GM12878 (cell line): ENCODE measurements around the gene OR2AG2. TPM values are rescaled to one million over a fixed set of nuclear protein-coding genes. Genes with fewer than 3 reads are reported as not detected.

Experiments
- ATAC-seq: fragments of 200-7000 bp; cut with Tn5 transposase; 3 replicates; pipeline ENCODE4 v1.9.1; 2020; ENCODE audit warnings: mild to moderate bottlenecking, moderate library complexity
- BruUV-seq: library from RNA; stranded (reverse); fragments of 400-500 nt; replicated peaks from 2 replicates; lab custom pipeline; 2021; lab: Mats Ljungman, UMichigan
- CTCF ChIA-PET: fragments of 300-600 bp; sonication (Branson Sonifier 250); formaldehyde crosslinking; extraction: SDS; loops from one replicate; lab custom pipeline; 2021; ENCODE audit warnings: inconsistent platforms; lab: Yijun Ruan, JAX
- POLR2A ChIA-PET: fragments of 350-600 bp; formaldehyde crosslinking; extraction: SDS; loops from one replicate; lab custom pipeline; 2021; ENCODE audit warnings: inconsistent platforms; lab: Charles Lee
- RAD21 ChIA-PET: fragments of 300-600 bp; sonication (Branson Sonifier 250); formaldehyde crosslinking; loops from one replicate; lab custom pipeline; 2023; ENCODE audit warnings: antibody characterized with exemption; ENCODE audit not compliant: unreplicated experiment; lab: Charles Lee
- SMC1A ChIA-PET: fragments of 300-600 bp; sonication (Branson Sonifier 250); formaldehyde crosslinking; loops from one replicate; lab custom pipeline; 2023; ENCODE audit not compliant: unreplicated experiment, uncharacterized antibody; lab: Charles Lee
- DNase-seq: peaks from one replicate; pipeline ENCODE4 v3.0.0-alpha.2; 2011; ENCODE audit warnings: low read depth, low spot score
- FAIRE-seq: peaks from 3 replicates; lab custom pipeline; 2011; peaks lifted over from hg19 to GRCh38; lab: Jason Lieb, UNC
- H2AFZ ChIP-seq: 2 replicates; pipeline ENCODE4 v1.6.0; 2011; ENCODE audit warnings: low read depth, low read length, control low read depth; ENCODE audit not compliant: control insufficient read depth
- H3K27ac ChIP-seq: 2 replicates; pipeline ENCODE4 v1.5.1; 2011; ENCODE audit warnings: control low read depth; ENCODE audit not compliant: control insufficient read depth, insufficient read depth
- H3K27me3 ChIP-seq, 2 experiments: replicated peaks in 1 of 2; 2 replicates each; pipeline versions ENCODE4 v1.6.0 to v1.6.1; 2011; ENCODE audit warnings: low read length in 1 of 2; ENCODE audit not compliant: control insufficient read depth in 2 of 2, insufficient read depth in 2 of 2
- H3K36me3 ChIP-seq, 2 experiments: 2 replicates each; pipeline ENCODE4 v1.5.1; 2011; ENCODE audit warnings: low read length in 1 of 2; ENCODE audit not compliant: control insufficient read depth in 2 of 2, insufficient read depth in 2 of 2
- H3K4me1 ChIP-seq: 2 replicates; pipeline ENCODE4 v1.6.1; 2011; ENCODE audit warnings: mild to moderate bottlenecking, low read length, moderate library complexity, mixed read lengths; ENCODE audit not compliant: control insufficient read depth, insufficient read depth
- H3K4me2 ChIP-seq: 2 replicates; pipeline ENCODE4 v1.6.0; 2011; ENCODE audit warnings: control low read depth; ENCODE audit not compliant: control insufficient read depth, insufficient read depth
- H3K4me3 ChIP-seq: fragments of 200-600 bp; sonication (generic); 2 replicates; pipeline ENCODE4 v1.5.1; 2016
- H3K79me2 ChIP-seq: 2 replicates; pipeline ENCODE4 v1.6.0; 2011; ENCODE audit warnings: low read length; ENCODE audit not compliant: control insufficient read depth, insufficient read depth
- H3K9ac ChIP-seq: 2 replicates; pipeline ENCODE4 v1.8.0; 2011; ENCODE audit warnings: low read length, control low read depth, mixed read lengths; ENCODE audit not compliant: control insufficient read depth, insufficient read depth
- H3K9me3 ChIP-seq: replicated peaks from 3 replicates; pipeline ENCODE4 v1.5.1; 2011; ENCODE audit warnings: mild to moderate bottlenecking, low read length; ENCODE audit not compliant: control insufficient read depth, insufficient read depth
- H4K20me1 ChIP-seq: 2 replicates; pipeline ENCODE4 v1.6.0; 2011; ENCODE audit not compliant: control insufficient read depth, insufficient read depth
- CREM ChIP-seq: IDR thresholded peaks from 2 replicates; pipeline ENCODE4 v1.6.1; 2014; ENCODE audit warnings: antibody characterized with exemption, low read depth
- ETV6 ChIP-seq, 2 experiments: fragments of 450-650 bp in 1 of 2; IDR thresholded peaks in 1 of 2; conservative IDR thresholded peaks in 1 of 2; 2 replicates each; pipeline ENCODE4 v1.6.1; 2014; ENCODE audit warnings: antibody characterized with exemption in 1 of 2, borderline replicate concordance in 1 of 2, low read depth in 1 of 2, mild to moderate bottlenecking in 1 of 2, moderate library complexity in 1 of 2
- NR2F1 ChIP-seq: fragments of 450-650 bp; conservative IDR thresholded peaks from 2 replicates; pipeline ENCODE4 v1.6.1; 2017; ENCODE audit warnings: mild to moderate bottlenecking
- POLR2A ChIP-seq: IDR thresholded peaks from 2 replicates; pipeline ENCODE4 v1.6.1; 2011; ENCODE audit warnings: low read depth, mild to moderate bottlenecking, low read length
- POLR2AphosphoS5 ChIP-seq: IDR thresholded peaks from 2 replicates; pipeline ENCODE4 v1.6.1; 2011; ENCODE audit warnings: mild to moderate bottlenecking, low read length, inconsistent platforms
- RB1 ChIP-seq: fragments of 450-650 bp; formaldehyde crosslinking; IDR thresholded peaks from 2 replicates; pipeline ENCODE4 v1.6.1; 2017; ENCODE audit warnings: mild to moderate bottlenecking, borderline replicate concordance
- SIN3A ChIP-seq: IDR thresholded peaks from 2 replicates; pipeline ENCODE4 v1.6.1; 2012; ENCODE audit warnings: low read depth, low read length, improper control_type of control experiment
- SMAD5 ChIP-seq: IDR thresholded peaks from 2 replicates; pipeline ENCODE4 v1.6.1; 2016; ENCODE audit warnings: antibody characterized with exemption, low read depth
- SUZ12 ChIP-seq: fragments of 200-600 bp; sonication (generic); IDR thresholded peaks from one replicate; pipeline ENCODE4 v1.6.1; 2018; ENCODE audit warnings: antibody characterized with exemption, mild to moderate bottlenecking; ENCODE audit not compliant: unreplicated experiment
- TCF3 ChIP-seq: IDR thresholded peaks from 2 replicates; pipeline ENCODE4 v1.6.1; 2012; ENCODE audit warnings: low read depth, mild to moderate bottlenecking, low read length, borderline replicate concordance; ENCODE audit not compliant: insufficient read depth
- ZNF274 ChIP-seq: IDR thresholded peaks from one replicate; pipeline ENCODE4 v1.8.0; 2011; ENCODE audit not compliant: insufficient read length, insufficient read depth
- WGBS: methylation state at CpG from one replicate; pipeline ENCODE4 v1.1.6; 2016; ENCODE audit warnings: low lambda C conversion rate; ENCODE audit not compliant: insufficient replicate concordance, insufficient coverage; ENCODE audit errors: missing lambda C conversion rate; 5-methylcytosine and 5-hydroxymethylcytosine counted together
- in situ Hi-C: fragments of 300-500 bp; cut with MboI; formaldehyde crosslinking; loops from 9 replicates; pipeline ENCODE4 v1.14.3; 2018; ENCODE audit warnings: mixed read lengths
- intact Hi-C: fragments of 100-400 bp; cut with micrococcal nuclease; formaldehyde crosslinking; loops from one replicate; pipeline ENCODE4 v1.14.2; 2022; ENCODE audit not compliant: unreplicated experiment
- polyA plus RNA-seq, 11 experiments: library from polyadenylated mRNA; depleted of rRNA in 4 of 11; unstranded in 6 of 11; stranded (reverse) in 5 of 11; fragments of >200 nt; fragmentation: Nextera tagmentation in 4 of 11; fragmentation: Illumina TruSeq in 1 of 11; extraction: Ambion mirVana in 4 of 11; extraction: Trizol in 1 of 11; gene quantifications; 1 replicate in 1 of 11; 2 replicates in 10 of 11; pipeline versions ENCODE4 v1.2.1 to v1.2.3, GENCODE V29; 2011 to 2016; ENCODE audit warnings: inconsistent platforms in 2 of 11, missing spikeins in 2 of 11, low read depth in 1 of 11
- total RNA-seq, 4 experiments: library from RNA; depleted of rRNA in 3 of 4; stranded (reverse); fragments of >200 nt in 3 of 4; fragmentation: Illumina TruSeq in 1 of 4; extraction: Trizol in 1 of 4; gene quantifications; 2 replicates each; pipeline versions ENCODE4 v1.2.1 to v1.2.3, GENCODE V29; 2013 to 2021
- TF ChIP-seq, protein P1 (sequence below): fragments of 450-650 bp; IDR thresholded peaks from 2 replicates; pipeline ENCODE4 v1.6.1; 2017; ENCODE audit warnings: low read depth, mild to moderate bottlenecking, moderate library complexity
- TF ChIP-seq, protein P2 (sequence below): fragments of 450-650 bp; IDR thresholded peaks from 2 replicates; pipeline ENCODE4 v1.6.1; 2016; ENCODE audit warnings: mild to moderate bottlenecking
- TF ChIP-seq, protein P3 (sequence below): fragments of 450-650 bp; IDR thresholded peaks from 2 replicates; pipeline ENCODE4 v1.6.1; 2017; ENCODE audit warnings: mild to moderate bottlenecking, moderate library complexity
- TF ChIP-seq, protein P4 (sequence below): IDR thresholded peaks from 2 replicates; pipeline ENCODE4 v1.6.1; 2012; ENCODE audit warnings: low read depth, low read length, improper control_type of control experiment

Gene OR2AG2
- total and polyA plus RNA-seq, 10 of the 15 experiments (the other 5 are each of a cell fraction or from before 2014, with no cell fraction given) = 0.01 to 0.09 (median 0.07) TPM; not detected in 6

DNA sequence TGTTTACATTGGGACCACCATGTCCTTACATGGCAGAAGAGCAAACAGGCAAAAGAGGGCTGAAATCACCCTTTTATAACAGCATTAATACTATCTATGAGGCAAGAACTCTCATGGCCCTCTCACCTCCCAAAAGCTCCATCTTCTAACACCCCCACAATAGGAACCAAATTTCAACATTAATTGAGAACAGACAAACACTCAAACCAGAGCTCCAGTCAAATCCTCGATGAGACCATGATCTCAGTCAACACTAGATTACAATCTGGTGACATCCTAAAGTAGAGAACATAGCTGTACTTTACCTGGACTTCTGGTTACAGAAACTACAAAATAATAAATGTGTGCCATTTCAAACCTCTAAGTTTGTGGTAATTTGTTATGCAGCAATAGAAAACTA is 25.1 kb downstream of the OR2AG2 start:
- peak overlapping the region; percentile 93 for H2AFZ ChIP-seq
- DNase-seq = no peak
- no peaks in the 10 kb centered on the region for H3K36me3 ChIP-seq
- H3K27me3 ChIP-seq = no peaks in the 10 kb centered on the region
- ATAC-seq = no peak
- H3K9ac ChIP-seq = peak overlapping the region; percentile 94
- TF ChIP-seq TCF3 = no peak
- TF ChIP-seq NR2F1 = no peak
- TF ChIP-seq POLR2AphosphoS5 = no peak
- TF ChIP-seq POLR2A = no peak
- no peak for TF ChIP-seq ETV6 (conservative IDR thresholded peaks at IDR 0.05 in 1 of 2, IDR thresholded peaks at IDR 0.05 in 1 of 2; ENCODE audit: borderline replicate concordance in 1 of 2, low read depth in 1 of 2)
- no peak for TF ChIP-seq ZNF274
- no peak for TF ChIP-seq SMAD5
- TF ChIP-seq, protein P1, sequence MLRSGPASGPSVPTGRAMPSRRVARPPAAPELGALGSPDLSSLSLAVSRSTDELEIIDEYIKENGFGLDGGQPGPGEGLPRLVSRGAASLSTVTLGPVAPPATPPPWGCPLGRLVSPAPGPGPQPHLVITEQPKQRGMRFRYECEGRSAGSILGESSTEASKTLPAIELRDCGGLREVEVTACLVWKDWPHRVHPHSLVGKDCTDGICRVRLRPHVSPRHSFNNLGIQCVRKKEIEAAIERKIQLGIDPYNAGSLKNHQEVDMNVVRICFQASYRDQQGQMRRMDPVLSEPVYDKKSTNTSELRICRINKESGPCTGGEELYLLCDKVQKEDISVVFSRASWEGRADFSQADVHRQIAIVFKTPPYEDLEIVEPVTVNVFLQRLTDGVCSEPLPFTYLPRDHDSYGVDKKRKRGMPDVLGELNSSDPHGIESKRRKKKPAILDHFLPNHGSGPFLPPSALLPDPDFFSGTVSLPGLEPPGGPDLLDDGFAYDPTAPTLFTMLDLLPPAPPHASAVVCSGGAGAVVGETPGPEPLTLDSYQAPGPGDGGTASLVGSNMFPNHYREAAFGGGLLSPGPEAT = no peak
- no peak for TF ChIP-seq SUZ12
- TF ChIP-seq, protein P2, sequence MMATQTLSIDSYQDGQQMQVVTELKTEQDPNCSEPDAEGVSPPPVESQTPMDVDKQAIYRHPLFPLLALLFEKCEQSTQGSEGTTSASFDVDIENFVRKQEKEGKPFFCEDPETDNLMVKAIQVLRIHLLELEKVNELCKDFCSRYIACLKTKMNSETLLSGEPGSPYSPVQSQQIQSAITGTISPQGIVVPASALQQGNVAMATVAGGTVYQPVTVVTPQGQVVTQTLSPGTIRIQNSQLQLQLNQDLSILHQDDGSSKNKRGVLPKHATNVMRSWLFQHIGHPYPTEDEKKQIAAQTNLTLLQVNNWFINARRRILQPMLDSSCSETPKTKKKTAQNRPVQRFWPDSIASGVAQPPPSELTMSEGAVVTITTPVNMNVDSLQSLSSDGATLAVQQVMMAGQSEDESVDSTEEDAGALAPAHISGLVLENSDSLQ = no peak
- TF ChIP-seq, protein P3, sequence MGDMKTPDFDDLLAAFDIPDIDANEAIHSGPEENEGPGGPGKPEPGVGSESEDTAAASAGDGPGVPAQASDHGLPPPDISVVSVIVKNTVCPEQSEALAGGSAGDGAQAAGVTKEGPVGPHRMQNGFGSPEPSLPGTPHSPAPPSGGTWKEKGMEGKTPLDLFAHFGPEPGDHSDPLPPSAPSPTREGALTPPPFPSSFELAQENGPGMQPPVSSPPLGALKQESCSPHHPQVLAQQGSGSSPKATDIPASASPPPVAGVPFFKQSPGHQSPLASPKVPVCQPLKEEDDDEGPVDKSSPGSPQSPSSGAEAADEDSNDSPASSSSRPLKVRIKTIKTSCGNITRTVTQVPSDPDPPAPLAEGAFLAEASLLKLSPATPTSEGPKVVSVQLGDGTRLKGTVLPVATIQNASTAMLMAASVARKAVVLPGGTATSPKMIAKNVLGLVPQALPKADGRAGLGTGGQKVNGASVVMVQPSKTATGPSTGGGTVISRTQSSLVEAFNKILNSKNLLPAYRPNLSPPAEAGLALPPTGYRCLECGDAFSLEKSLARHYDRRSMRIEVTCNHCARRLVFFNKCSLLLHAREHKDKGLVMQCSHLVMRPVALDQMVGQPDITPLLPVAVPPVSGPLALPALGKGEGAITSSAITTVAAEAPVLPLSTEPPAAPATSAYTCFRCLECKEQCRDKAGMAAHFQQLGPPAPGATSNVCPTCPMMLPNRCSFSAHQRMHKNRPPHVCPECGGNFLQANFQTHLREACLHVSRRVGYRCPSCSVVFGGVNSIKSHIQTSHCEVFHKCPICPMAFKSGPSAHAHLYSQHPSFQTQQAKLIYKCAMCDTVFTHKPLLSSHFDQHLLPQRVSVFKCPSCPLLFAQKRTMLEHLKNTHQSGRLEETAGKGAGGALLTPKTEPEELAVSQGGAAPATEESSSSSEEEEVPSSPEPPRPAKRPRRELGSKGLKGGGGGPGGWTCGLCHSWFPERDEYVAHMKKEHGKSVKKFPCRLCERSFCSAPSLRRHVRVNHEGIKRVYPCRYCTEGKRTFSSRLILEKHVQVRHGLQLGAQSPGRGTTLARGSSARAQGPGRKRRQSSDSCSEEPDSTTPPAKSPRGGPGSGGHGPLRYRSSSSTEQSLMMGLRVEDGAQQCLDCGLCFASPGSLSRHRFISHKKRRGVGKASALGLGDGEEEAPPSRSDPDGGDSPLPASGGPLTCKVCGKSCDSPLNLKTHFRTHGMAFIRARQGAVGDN = no peak
- TF ChIP-seq SIN3A = no peak
- TF ChIP-seq, protein P4, sequence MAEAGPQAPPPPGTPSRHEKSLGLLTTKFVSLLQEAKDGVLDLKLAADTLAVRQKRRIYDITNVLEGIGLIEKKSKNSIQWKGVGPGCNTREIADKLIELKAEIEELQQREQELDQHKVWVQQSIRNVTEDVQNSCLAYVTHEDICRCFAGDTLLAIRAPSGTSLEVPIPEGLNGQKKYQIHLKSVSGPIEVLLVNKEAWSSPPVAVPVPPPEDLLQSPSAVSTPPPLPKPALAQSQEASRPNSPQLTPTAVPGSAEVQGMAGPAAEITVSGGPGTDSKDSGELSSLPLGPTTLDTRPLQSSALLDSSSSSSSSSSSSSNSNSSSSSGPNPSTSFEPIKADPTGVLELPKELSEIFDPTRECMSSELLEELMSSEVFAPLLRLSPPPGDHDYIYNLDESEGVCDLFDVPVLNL = no peak
- TF ChIP-seq CREM = no peak
- TF ChIP-seq RB1 = no peak
- H3K9me3 ChIP-seq = no peaks in the 10 kb centered on the region; the same call in 2 of the 3 replicates
- H3K4me1 ChIP-seq = peaks cover 22% of the 10 kb centered on the region; the same call in 1 of the 2 replicates
- CTCF ChIA-PET = interaction anchor here (0.7 to 17.5 kb wide), 10 partner anchors 7 to 452 kb away, joined by 3 to 728 read pairs (median 4); partner anchors contain the start of gene MRPL17
- H3K27ac ChIP-seq = peak overlapping the region; percentile 99
- H3K4me2 ChIP-seq = peak overlapping the region; percentile 86
- RAD21 ChIA-PET = interaction anchor here (0.7 to 4.2 kb wide), 5 partner anchors 10 to 356 kb away, joined by 3 to 46 read pairs (median 3); partner anchors contain the start of genes SMPD1 and TPP1
- in situ Hi-C loops (loop anchor here (10.0 kb wide), 1 partner anchor 1122 kb away; the partner anchor contains the start of gene TRIM34), intact Hi-C loops (loop anchor here (5.0 to 10.0 kb wide), 4 partner anchors 134 to 1052 kb away; partner anchors contain the start of genes CNGA4, FHIP1B, PPFIBP2 and TAF10)
- peak overlapping the region; percentile 71 for H3K4me3 ChIP-seq
- no TSS peak for BruUV-seq
- H3K79me2 ChIP-seq = peaks cover 46% of the 10 kb centered on the region
- H4K20me1 ChIP-seq = no peaks in the 10 kb centered on the region
- SMC1A ChIA-PET = interaction anchor here (0.5 to 18.2 kb wide), 13 partner anchors 6 to 1420 kb away, joined by 3 to 420 read pairs (median 6); partner anchors contain the start of genes ILK, MRPL17, OR2AG2 and RRP8
- WGBS = 6% methylated on average over 1 of the region's 1 CpG
- FAIRE-seq = peak; percentile 38
- POLR2A ChIA-PET = interaction anchor here (0.5 to 4.3 kb wide), 7 partner anchors 9 to 128 kb away, joined by 3 to 28 read pairs (median 4); partner anchors contain the start of genes MRPL17, OR2AG2 and TPP1
